Left renal pelvis (tissue), 4 donors: ENCODE data around the gene BRSK2. TPM values are rescaled to one million over a fixed set of nuclear protein-coding genes. Genes with fewer than 3 reads are reported as not detected.
"Not testable (repeated sequence)": the region's sequence is repeated elsewhere in the genome, so short reads cannot be mapped to it uniquely, and the experiment has no call there.

Experiments
- DNase-seq, 4 donors: peaks; one replicate each; pipeline ENCODE4 v3.0.0-alpha.2; 2013; ENCODE audit warnings: low read depth in 4 of 4, low spot score in 3 of 4
- polyA plus RNA-seq, 4 donors: library from polyadenylated mRNA; unstranded; fragments of 120-200 nt; gene quantifications; one replicate each; pipeline ENCODE4 v1.2.1, GENCODE V29; 2013; ENCODE audit not compliant: insufficient read length in 4 of 4

The BRSK2 gene
- polyA plus RNA-seq, 4 donors, result 0.64 to 1.1 (median 0.89) TPM

- no peak for DNase-seq
These were observed 43.8 kb downstream of the BRSK2 start for GRCh38 chr11:1433568-1433967.

GRCh38 chr11:1433977-1434640 is 44.4 kb downstream of the BRSK2 start:
- no peak for DNase-seq

- DNase-seq, result not testable (repeated sequence)
These were observed 45.7 kb downstream of the BRSK2 start for GRCh38 chr11:1435479-1435819.

- DNase-seq, result no peak
These were observed 46.2 kb downstream of the BRSK2 start for GRCh38 chr11:1435820-1436467.

GRCh38 chr11:1436468-1437039 is 46.8 kb downstream of the BRSK2 start:
- no peak for DNase-seq

GRCh38 chr11:1437500-1437899 is 47.8 kb downstream of the BRSK2 start:
- no peak for DNase-seq

GRCh38 chr11:1438261-1438966 is 48.7 kb downstream of the BRSK2 start:
- no peak for DNase-seq

- DNase-seq, result no peak
These were observed 49.2 kb downstream of the BRSK2 start for GRCh38 chr11:1438967-1439330.

GRCh38 chr11:1439341-1439740 is 49.6 kb downstream of the BRSK2 start:
- DNase-seq, result no peak

GRCh38 chr11:1440066-1440465 is 50.3 kb downstream of the BRSK2 start:
- no peak for DNase-seq

- no peak for DNase-seq
These were observed 50.8 kb downstream of the BRSK2 start for GRCh38 chr11:1440496-1440895.

- no peak for DNase-seq
These were observed 52.4 kb downstream of the BRSK2 start for GRCh38 chr11:1442163-1442562.

- DNase-seq, result no peak
These were observed 53.2 kb downstream of the BRSK2 start for GRCh38 chr11:1442807-1443366.

GRCh38 chr11:1443737-1444136 is 54.0 kb downstream of the BRSK2 start:
- no peak for DNase-seq

GRCh38 chr11:1444321-1444720 is 54.6 kb downstream of the BRSK2 start:
- no peak for DNase-seq

- no peak for DNase-seq
These were observed 55.2 kb downstream of the BRSK2 start for GRCh38 chr11:1444823-1445422.

GRCh38 chr11:1445741-1446445 is 56.2 kb downstream of the BRSK2 start:
- no peak for DNase-seq

- no peak for DNase-seq
These were observed 56.9 kb downstream of the BRSK2 start for GRCh38 chr11:1446623-1447022.

- DNase-seq, result no peak
These were observed 58.4 kb downstream of the BRSK2 start for GRCh38 chr11:1447845-1448825.
